Measurements from ENCODE around the gene ISM2. TPM values are rescaled to one million over a fixed set of nuclear protein-coding genes. Genes with fewer than 3 reads are reported as not detected.

The ISM2 gene
- polyA plus RNA-seq, 1 donor from 2014 or later = 1.4 TPM

DNA sequence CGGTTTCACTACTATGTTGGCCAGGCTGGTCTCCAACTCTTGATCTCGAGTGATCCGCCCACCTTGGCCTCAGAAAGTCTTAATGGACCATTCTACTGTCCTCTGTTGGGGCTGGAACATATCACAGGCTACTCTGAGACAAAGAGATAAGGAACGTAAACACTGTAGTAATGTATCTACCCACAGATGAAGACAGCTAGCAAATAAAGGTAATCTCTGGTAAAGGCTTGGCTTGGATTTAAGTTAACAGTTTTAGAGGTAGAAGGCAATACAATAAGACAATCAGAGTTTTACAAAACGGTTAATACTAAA is 44.6 kb upstream of the ISM2 start:
- Histone ChIP-seq H3K9me3 (ENCODE audit: low read length) (no peaks in the 10 kb centered on the region), H3K4me3 (ENCODE audit: low read length) (no peak overlapping the region), H2AFZ (ENCODE audit: low read depth, low read length) (no peak overlapping the region), H3F3A (ENCODE audit: insufficient read depth, low read length, poor library complexity, severe bottlenecking) (no peaks in the 10 kb centered on the region), H3K27ac (ENCODE audit: low read length) (no peak overlapping the region), H3K79me2 (replicated peaks; ENCODE audit: insufficient read depth, low read length) (no peaks in the 10 kb centered on the region), H4K20me1 (ENCODE audit: insufficient read depth) (no peaks in the 10 kb centered on the region), H3K9me2 (ENCODE audit: insufficient read depth, low read length) (no peaks in the 10 kb centered on the region), H3K27me3 (ENCODE audit: insufficient read depth, low read depth, low read length) (no peaks in the 10 kb centered on the region), H3K4me2 (ENCODE audit: low read length) (no peak overlapping the region), H3K36me3 (ENCODE audit: insufficient read depth, low read length) (no peaks in the 10 kb centered on the region), H3K9ac (ENCODE audit: low read length) (no peak overlapping the region)
- TF ChIP-seq EP300 (conservative IDR thresholded peaks at IDR 0.05; ENCODE audit: poor library complexity, severe bottlenecking) = no peak
- TF ChIP-seq REST (IDR thresholded peaks at IDR 0.05; ENCODE audit: borderline replicate concordance) = no peak
- no peak for TF ChIP-seq TAF1 (IDR thresholded peaks at IDR 0.05; ENCODE audit: low read depth)
- no peak for TF ChIP-seq EZH2 (IDR thresholded peaks at IDR 0.05; ENCODE audit: borderline replicate concordance, insufficient read depth, low read length, poor library complexity, severe bottlenecking)
- TF ChIP-seq MXI1 (conservative IDR thresholded peaks at IDR 0.05; ENCODE audit: poor library complexity, severe bottlenecking) = no peak
- TF ChIP-seq RAD21 (conservative IDR thresholded peaks at IDR 0.05) = no peak
- TF ChIP-seq SMC3 (conservative IDR thresholded peaks at IDR 0.05; ENCODE audit: poor library complexity) = no peak
- no peak for TF ChIP-seq POLR2AphosphoS5 (IDR thresholded peaks at IDR 0.05)
- no peak for TF ChIP-seq CTCF (IDR thresholded peaks at IDR 0.05; ENCODE audit: poor library complexity, severe bottlenecking)

DNA sequence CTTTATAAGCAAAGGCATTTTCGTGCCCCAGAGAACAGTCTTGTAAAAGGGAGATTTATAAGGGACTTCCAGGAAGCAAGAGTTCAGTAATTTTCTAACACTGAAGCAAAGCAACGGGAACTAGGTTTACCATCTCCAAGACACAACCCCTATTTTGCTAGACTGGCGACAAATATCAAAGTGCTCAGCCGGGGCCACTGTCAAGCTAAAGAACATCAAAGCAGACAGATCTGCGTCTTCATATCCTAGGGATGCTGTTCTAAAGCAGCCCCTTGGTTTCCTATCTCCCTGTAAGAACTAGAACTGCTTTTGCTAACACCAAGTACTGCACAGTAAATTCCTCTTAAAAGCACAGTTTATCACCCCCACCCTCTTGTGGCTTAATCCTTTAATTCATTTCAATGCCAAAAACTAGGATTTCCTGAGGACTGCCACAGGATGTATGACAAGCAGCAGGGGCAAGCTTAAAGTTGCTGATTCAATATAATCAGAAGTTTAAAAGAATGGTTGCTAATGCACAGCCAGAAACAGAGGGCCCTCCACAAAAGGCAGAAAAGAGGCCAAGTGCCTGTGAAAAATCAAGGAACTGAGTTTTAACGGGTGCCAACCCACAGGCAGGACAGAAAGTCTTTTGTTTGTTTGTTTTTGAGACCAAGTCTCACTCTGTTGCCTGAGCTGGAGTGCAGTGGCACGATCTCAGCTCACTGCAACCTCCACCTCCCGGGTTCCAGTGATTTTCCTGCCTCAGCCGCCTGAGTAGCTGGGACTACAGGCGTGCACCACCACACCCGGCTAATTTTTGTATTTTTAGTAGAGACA is 44.0 kb upstream of the ISM2 start:
- H3K9ac ChIP-seq (ENCODE audit: low read length) = no peak overlapping the region
- no peaks in the 10 kb centered on the region for H3F3A ChIP-seq (ENCODE audit: insufficient read depth, low read length, poor library complexity, severe bottlenecking)
- H2AFZ ChIP-seq (ENCODE audit: low read depth, low read length) = no peak overlapping the region
- H3K9me2 ChIP-seq (ENCODE audit: insufficient read depth, low read length) = no peaks in the 10 kb centered on the region
- H3K27me3 ChIP-seq (ENCODE audit: insufficient read depth, low read depth, low read length) = no peaks in the 10 kb centered on the region
- no peak overlapping the region for H3K27ac ChIP-seq (ENCODE audit: low read length)
- no peaks in the 10 kb centered on the region for H3K36me3 ChIP-seq (ENCODE audit: insufficient read depth, low read length)
- H4K20me1 ChIP-seq (ENCODE audit: insufficient read depth) = no peaks in the 10 kb centered on the region
- no peak for TF ChIP-seq REST (IDR thresholded peaks at IDR 0.05; ENCODE audit: borderline replicate concordance)
- TF ChIP-seq MXI1 (conservative IDR thresholded peaks at IDR 0.05; ENCODE audit: poor library complexity, severe bottlenecking) = no peak
- TF ChIP-seq EP300 (conservative IDR thresholded peaks at IDR 0.05; ENCODE audit: poor library complexity, severe bottlenecking) = no peak
- no peak for TF ChIP-seq TAF1 (IDR thresholded peaks at IDR 0.05; ENCODE audit: low read depth)
- TF ChIP-seq SMC3 (conservative IDR thresholded peaks at IDR 0.05; ENCODE audit: poor library complexity) = no peak
- TF ChIP-seq POLR2AphosphoS5 (IDR thresholded peaks at IDR 0.05) = no peak
- no peak for TF ChIP-seq EZH2 (IDR thresholded peaks at IDR 0.05; ENCODE audit: borderline replicate concordance, insufficient read depth, low read length, poor library complexity, severe bottlenecking)
- TF ChIP-seq CTCF (IDR thresholded peaks at IDR 0.05; ENCODE audit: poor library complexity, severe bottlenecking) = no peak
- TF ChIP-seq RAD21 (conservative IDR thresholded peaks at IDR 0.05) = no peak
- H3K9me3 ChIP-seq (ENCODE audit: low read length) = no peaks in the 10 kb centered on the region
- no peak overlapping the region for H3K4me3 ChIP-seq (ENCODE audit: low read length)
- H3K4me2 ChIP-seq (ENCODE audit: low read length) = no peak overlapping the region
- no peaks in the 10 kb centered on the region for H3K79me2 ChIP-seq (replicated peaks; ENCODE audit: insufficient read depth, low read length)
